A673 (cell line): ENCODE data around the gene TMEM184A. TPM values are rescaled to one million over a fixed set of nuclear protein-coding genes. Genes with fewer than 3 reads are reported as not detected.
A peak's percentile ranks its signal among the peaks of the same experiment; 100 is the strongest.

Experiments
- BruUV-seq: library from RNA; stranded (reverse); fragments of 400-500 nt; replicated peaks from 2 replicates; lab custom pipeline; 2021; lab: Mats Ljungman, UMichigan
- CTCF ChIA-PET: fragments of 300-600 bp; sonication (Branson Sonifier 250); formaldehyde crosslinking; loops from one replicate; lab custom pipeline; 2022; ENCODE audit warnings: antibody characterized with exemption; lab: Charles Lee
- POLR2A ChIA-PET: fragments of 300-600 bp; sonication (Branson Sonifier 250); formaldehyde crosslinking; loops from one replicate; lab custom pipeline; 2022; ENCODE audit warnings: antibody characterized with exemption; ENCODE audit not compliant: low non-redundant PET; lab: Charles Lee
- DNase-seq: peaks from one replicate; pipeline ENCODE4 v3.0.0-alpha.2; 2015; ENCODE audit warnings: low spot score
- H3K27ac ChIP-seq: fragments of 200-600 bp; sonication (generic); 2 replicates; pipeline ENCODE4 v1.5.1; 2016; ENCODE audit warnings: mixed run types, low read depth, mild to moderate bottlenecking, mixed read lengths, antibody characterized with exemption, low read length; ENCODE audit not compliant: poor library complexity, severe bottlenecking
- H3K27me3 ChIP-seq: fragments of 200-600 bp; sonication (generic); replicated peaks from 2 replicates; pipeline ENCODE4 v1.6.1; 2017; ENCODE audit warnings: mixed run types, low read depth, mild to moderate bottlenecking, mixed read lengths, antibody characterized with exemption, low read length; ENCODE audit not compliant: insufficient read depth, poor library complexity
- H3K36me3 ChIP-seq: fragments of 200-600 bp; sonication (generic); 2 replicates; pipeline ENCODE4 v1.6.1; 2016; ENCODE audit warnings: mixed run types, mild to moderate bottlenecking, mixed read lengths, antibody characterized with exemption, low read length; ENCODE audit not compliant: insufficient read depth, poor library complexity, severe bottlenecking
- H3K4me1 ChIP-seq: fragments of 200-600 bp; sonication (generic); 2 replicates; pipeline ENCODE4 v1.6.1; 2017; ENCODE audit warnings: mixed run types, mild to moderate bottlenecking, mixed read lengths, antibody characterized with exemption, low read length; ENCODE audit not compliant: insufficient read depth, poor library complexity, severe bottlenecking
- H3K4me3 ChIP-seq: fragments of 200-600 bp; sonication (generic); 2 replicates; pipeline ENCODE4 v1.5.1; 2016; ENCODE audit warnings: low read depth, mixed run types, mild to moderate bottlenecking, mixed read lengths, low read length; ENCODE audit not compliant: poor library complexity, severe bottlenecking
- H3K9me3 ChIP-seq: fragments of 200-600 bp; sonication (generic); 2 replicates; pipeline ENCODE4 v1.6.1; 2016; ENCODE audit warnings: mixed run types, low read depth, mild to moderate bottlenecking, mixed read lengths, antibody characterized with exemption, low read length; ENCODE audit not compliant: poor library complexity, severe bottlenecking
- EZH2 ChIP-seq: fragments of 200-600 bp; sonication (generic); IDR thresholded peaks from 2 replicates; pipeline ENCODE4 v1.6.1; 2017; ENCODE audit warnings: borderline replicate concordance, low read depth, mild to moderate bottlenecking, mixed read lengths, antibody characterized with exemption, low read length; ENCODE audit not compliant: poor library complexity, severe bottlenecking
- intact Hi-C: fragments of 100-400 bp; cut with micrococcal nuclease; formaldehyde crosslinking; loops from one replicate; pipeline ENCODE4 v1.10.0; 2022; ENCODE audit not compliant: unreplicated experiment
- total RNA-seq: library from RNA; stranded (reverse); gene quantifications from 2 replicates; pipeline ENCODE4 v1.2.3, GENCODE V29; 2021
- TF ChIP-seq, protein P1 (sequence below): fragments of 300-800, 200-600 bp; sonication (generic); conservative IDR thresholded peaks from 2 replicates; pipeline ENCODE4 v1.5.1; 2017; ENCODE audit warnings: low read depth, mild to moderate bottlenecking, antibody characterized with exemption, low read length, moderate library complexity, mixed read lengths

Gene TMEM184A
- total RNA-seq, 1 experiment from 2014 or later, result not detected

DNA sequence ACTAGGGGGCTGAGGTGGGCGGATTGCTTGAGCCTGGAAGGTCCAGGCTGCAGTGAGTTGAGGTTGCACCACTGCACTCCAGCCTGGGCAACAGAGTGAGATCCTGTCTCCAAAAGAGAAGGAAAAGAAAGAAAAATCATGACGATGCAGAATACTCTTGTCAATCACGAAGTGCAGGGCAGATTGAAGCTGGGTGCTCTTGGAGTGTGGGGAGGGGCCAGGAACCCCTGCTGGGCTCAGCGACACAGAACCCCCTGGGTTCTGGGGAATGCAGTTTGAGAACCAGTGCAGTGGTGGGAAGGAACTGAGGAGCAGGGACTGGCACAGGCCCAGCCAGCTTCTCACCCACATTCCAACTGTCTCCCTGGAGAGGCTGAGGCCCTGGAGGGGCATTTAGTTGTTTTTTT lies 41.0 kb downstream of the TMEM184A start:
- H3K27me3 ChIP-seq, result no peaks in the 10 kb centered on the region
- H3K9me3 ChIP-seq, result no peaks in the 10 kb centered on the region
- BruUV-seq, result no TSS peak
- no peak overlapping the region for H3K27ac ChIP-seq
- peaks cover 10% of the 10 kb centered on the region for H3K4me1 ChIP-seq
- no peak for TF ChIP-seq EZH2
- TF ChIP-seq, protein P1, sequence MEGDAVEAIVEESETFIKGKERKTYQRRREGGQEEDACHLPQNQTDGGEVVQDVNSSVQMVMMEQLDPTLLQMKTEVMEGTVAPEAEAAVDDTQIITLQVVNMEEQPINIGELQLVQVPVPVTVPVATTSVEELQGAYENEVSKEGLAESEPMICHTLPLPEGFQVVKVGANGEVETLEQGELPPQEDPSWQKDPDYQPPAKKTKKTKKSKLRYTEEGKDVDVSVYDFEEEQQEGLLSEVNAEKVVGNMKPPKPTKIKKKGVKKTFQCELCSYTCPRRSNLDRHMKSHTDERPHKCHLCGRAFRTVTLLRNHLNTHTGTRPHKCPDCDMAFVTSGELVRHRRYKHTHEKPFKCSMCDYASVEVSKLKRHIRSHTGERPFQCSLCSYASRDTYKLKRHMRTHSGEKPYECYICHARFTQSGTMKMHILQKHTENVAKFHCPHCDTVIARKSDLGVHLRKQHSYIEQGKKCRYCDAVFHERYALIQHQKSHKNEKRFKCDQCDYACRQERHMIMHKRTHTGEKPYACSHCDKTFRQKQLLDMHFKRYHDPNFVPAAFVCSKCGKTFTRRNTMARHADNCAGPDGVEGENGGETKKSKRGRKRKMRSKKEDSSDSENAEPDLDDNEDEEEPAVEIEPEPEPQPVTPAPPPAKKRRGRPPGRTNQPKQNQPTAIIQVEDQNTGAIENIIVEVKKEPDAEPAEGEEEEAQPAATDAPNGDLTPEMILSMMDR, result no peak
- no peak overlapping the region for H3K4me3 ChIP-seq
- H3K36me3 ChIP-seq, result no peaks in the 10 kb centered on the region
- intact Hi-C loops, result no loop called here
- CTCF ChIA-PET, result no interaction called here
- POLR2A ChIA-PET, result interaction anchor here (0.6 kb wide), 1 partner anchor 39 kb away, joined by 4 read pairs; no protein-coding TSS in a partner anchor
- no peak for DNase-seq

DNA sequence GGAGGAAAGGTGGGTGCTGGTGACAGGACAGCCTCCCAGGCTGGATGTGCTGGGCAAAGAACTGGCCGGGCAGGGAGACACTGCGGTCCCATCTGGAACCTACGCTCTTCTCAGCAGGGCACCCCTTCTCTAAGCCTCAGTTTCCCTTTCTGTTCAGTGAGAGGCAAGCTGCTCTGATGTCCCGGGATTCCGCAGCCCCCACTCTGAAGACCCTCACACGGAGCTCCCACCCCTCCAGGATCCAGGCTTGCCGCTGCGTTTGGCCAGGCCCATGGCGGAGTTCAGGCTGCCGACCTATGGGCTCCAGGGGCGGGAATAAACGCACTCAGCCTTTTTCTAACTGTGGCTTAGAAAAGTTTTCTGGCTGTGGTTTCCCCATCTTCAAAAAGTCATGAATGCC lies 41.6 kb downstream of the TMEM184A start:
- ChIA-PET POLR2A (interaction anchor here (0.6 kb wide), 1 partner anchor 39 kb away, joined by 4 read pairs; no protein-coding TSS in a partner anchor), CTCF (no interaction called here)
- H3K36me3 ChIP-seq, result no peaks in the 10 kb centered on the region
- no peaks in the 10 kb centered on the region for H3K9me3 ChIP-seq
- H3K4me1 ChIP-seq, result peaks cover 10% of the 10 kb centered on the region
- no peak for DNase-seq
- no peak overlapping the region for H3K4me3 ChIP-seq
- no peak for TF ChIP-seq EZH2
- TF ChIP-seq, protein P1, result no peak
- intact Hi-C loops, result no loop called here
- H3K27me3 ChIP-seq, result no peaks in the 10 kb centered on the region
- no peak overlapping the region for H3K27ac ChIP-seq
- no TSS peak for BruUV-seq

DNA sequence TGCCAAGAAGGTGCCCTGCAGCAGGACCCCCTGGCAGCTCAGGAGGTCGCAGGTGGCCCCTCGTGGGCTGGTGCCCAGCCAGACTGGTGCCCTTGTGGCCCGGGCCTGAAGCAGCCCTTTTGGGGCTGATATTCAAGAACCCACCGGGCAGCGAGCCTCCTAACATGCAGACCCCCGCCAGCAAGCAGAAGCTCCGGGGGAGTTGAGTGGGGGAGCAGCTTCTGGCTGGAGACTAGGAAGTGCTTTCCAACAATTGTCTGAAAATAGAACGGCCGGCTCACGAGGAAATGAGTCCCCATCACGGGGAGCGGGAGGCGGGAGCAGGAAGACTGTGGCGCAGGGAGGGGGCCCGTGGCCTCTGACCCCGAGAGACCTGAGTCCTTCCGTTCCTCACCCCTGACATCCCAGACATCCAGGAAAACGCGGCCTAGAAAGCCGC lies 42.3 kb downstream of the TMEM184A start:
- DNase-seq, result no peak
- CTCF ChIA-PET, result no interaction called here
- no peak for TF ChIP-seq EZH2
- TF ChIP-seq, protein P1, result no peak
- H3K4me1 ChIP-seq, result peaks cover 10% of the 10 kb centered on the region
- no peak overlapping the region for H3K4me3 ChIP-seq
- H3K36me3 ChIP-seq, result no peaks in the 10 kb centered on the region
- POLR2A ChIA-PET, result no interaction called here
- peak overlapping the region; percentile 65 for H3K27ac ChIP-seq
- no peaks in the 10 kb centered on the region for H3K9me3 ChIP-seq
- BruUV-seq, result no TSS peak
- no peaks in the 10 kb centered on the region for H3K27me3 ChIP-seq
- intact Hi-C loops, result no loop called here
